Neural cell (in vitro differentiated cells): ENCODE data around the gene FCMR. TPM values are rescaled to one million over a fixed set of nuclear protein-coding genes. Genes with fewer than 3 reads are reported as not detected.

ENCODE experiments used
- H2AFZ ChIP-seq: fragments of 200-600, 300-800 bp; sonication (generic), shearing (Covaris generic); 2 replicates; pipeline ENCODE4 v1.6.0; 2014; ENCODE audit warnings: low read depth, mild to moderate bottlenecking, antibody characterized with exemption, low read length, moderate library complexity
- H3F3A ChIP-seq: fragments of 200-600 bp; shearing (Covaris generic); 2 replicates; pipeline ENCODE4 v1.6.1; 2016; ENCODE audit warnings: mild to moderate bottlenecking, moderate library complexity, mixed read lengths, antibody characterized with exemption, low read length; ENCODE audit not compliant: insufficient read depth, poor library complexity, severe bottlenecking
- H3K27ac ChIP-seq: fragments of 200-600, 300-800 bp; sonication (generic), shearing (Covaris generic); 2 replicates; pipeline ENCODE4 v1.5.1; 2014; ENCODE audit warnings: mild to moderate bottlenecking, low read length, moderate library complexity
- H3K27me3 ChIP-seq: fragments of 300-800, 200-600 bp; sonication (generic), shearing (Covaris generic); 2 replicates; pipeline ENCODE4 v1.6.0; 2014; ENCODE audit warnings: mild to moderate bottlenecking, low read depth, low read length, moderate library complexity; ENCODE audit not compliant: insufficient read depth
- H3K36me3 ChIP-seq: fragments of 300-800, 200-600 bp; sonication (generic), shearing (Covaris generic); 2 replicates; pipeline ENCODE4 v1.5.1; 2014; ENCODE audit warnings: mild to moderate bottlenecking, antibody characterized with exemption, low read length, moderate library complexity; ENCODE audit not compliant: insufficient read depth
- H3K4me2 ChIP-seq: fragments of 300-800, 200-600 bp; sonication (generic), shearing (Covaris generic); 2 replicates; pipeline ENCODE4 v1.6.0; 2014; ENCODE audit warnings: mild to moderate bottlenecking, low read length
- H3K4me3 ChIP-seq: fragments of 300-800, 200-600 bp; sonication (generic), shearing (Covaris generic); 2 replicates; pipeline ENCODE4 v1.5.1; 2014; ENCODE audit warnings: mild to moderate bottlenecking, low read length, moderate library complexity
- H3K79me2 ChIP-seq: fragments of 200-600 bp; shearing (Covaris generic); replicated peaks from 2 replicates; pipeline ENCODE4 v1.6.0; 2014; ENCODE audit warnings: mild to moderate bottlenecking, low read length, moderate library complexity; ENCODE audit not compliant: insufficient read depth
- H3K9ac ChIP-seq: fragments of 300-800, 200-600 bp; sonication (generic), shearing (Covaris generic); 2 replicates; pipeline ENCODE4 v1.6.1; 2016; ENCODE audit warnings: mild to moderate bottlenecking, low read length, mixed read lengths
- H3K9me2 ChIP-seq: fragments of 200-600 bp; shearing (Covaris generic); 2 replicates; pipeline ENCODE4 v1.6.1; 2016; ENCODE audit warnings: mild to moderate bottlenecking, low read length, mixed read lengths; ENCODE audit not compliant: insufficient read depth
- H3K9me3 ChIP-seq: fragments of 200-600, 300-800 bp; sonication (generic), shearing (Covaris generic); 2 replicates; pipeline ENCODE4 v1.6.1; 2016; ENCODE audit warnings: mild to moderate bottlenecking, mixed run types, low read length, moderate library complexity, mixed read lengths
- H4K20me1 ChIP-seq: fragments of 200-600 bp; shearing (Covaris generic); 2 replicates; pipeline ENCODE4 v1.6.1; 2016; ENCODE audit warnings: mild to moderate bottlenecking, mixed run types; ENCODE audit not compliant: insufficient read depth
- CTCF ChIP-seq: fragments of 450-650 bp; IDR thresholded peaks from 2 replicates; pipeline ENCODE4 v1.5.1; 2014; ENCODE audit warnings: antibody characterized with exemption, mild to moderate bottlenecking, moderate library complexity; ENCODE audit not compliant: poor library complexity, severe bottlenecking
- EP300 ChIP-seq: fragments of 450-650 bp; conservative IDR thresholded peaks from 2 replicates; pipeline ENCODE4 v1.6.1; 2014; ENCODE audit warnings: antibody characterized with exemption, mild to moderate bottlenecking, moderate library complexity; ENCODE audit not compliant: poor library complexity, severe bottlenecking
- EZH2 ChIP-seq: fragments of 200-600, 300-800 bp; shearing (Covaris generic), sonication (generic); IDR thresholded peaks from 2 replicates; pipeline ENCODE4 v1.6.1; 2014; ENCODE audit warnings: antibody characterized with exemption, low read length, borderline replicate concordance, mild to moderate bottlenecking; ENCODE audit not compliant: insufficient read depth, poor library complexity, severe bottlenecking
- MXI1 ChIP-seq: fragments of 450-650 bp; conservative IDR thresholded peaks from 2 replicates; pipeline ENCODE4 v1.6.1; 2014; ENCODE audit warnings: antibody characterized with exemption, mild to moderate bottlenecking; ENCODE audit not compliant: poor library complexity, severe bottlenecking
- POLR2AphosphoS5 ChIP-seq: IDR thresholded peaks from 2 replicates; pipeline ENCODE4 v1.6.1; 2012
- RAD21 ChIP-seq: fragments of 450-650 bp; conservative IDR thresholded peaks from 2 replicates; pipeline ENCODE4 v1.6.1; 2014; ENCODE audit warnings: antibody characterized with exemption, mild to moderate bottlenecking, moderate library complexity
- REST ChIP-seq: IDR thresholded peaks from 2 replicates; pipeline ENCODE4 v1.6.1; 2012; ENCODE audit warnings: borderline replicate concordance
- SMC3 ChIP-seq: fragments of 450-650 bp; conservative IDR thresholded peaks from 2 replicates; pipeline ENCODE4 v1.6.1; 2014; ENCODE audit warnings: antibody characterized with exemption, mild to moderate bottlenecking, moderate library complexity; ENCODE audit not compliant: poor library complexity
- TAF1 ChIP-seq: IDR thresholded peaks from 2 replicates; pipeline ENCODE4 v1.6.1; 2012; ENCODE audit warnings: low read depth
- polyA plus RNA-seq: library from polyadenylated mRNA; depleted of rRNA; stranded (reverse); fragments of >200 nt; gene quantifications from 2 replicates; pipeline ENCODE4 v1.2.3, GENCODE V29; 2014

FCMR gene
- polyA plus RNA-seq, 1 donor from 2014 or later: not detected

- H4K20me1 ChIP-seq: no peaks in the 10 kb centered on the region
- no peaks in the 10 kb centered on the region for H3K36me3 ChIP-seq
- no peak overlapping the region for H3K9ac ChIP-seq
- no peak overlapping the region for H2AFZ ChIP-seq
- TF ChIP-seq SMC3 (no peak), REST (no peak), MXI1 (no peak), RAD21 (no peak), TAF1 (no peak), EP300 (no peak), POLR2AphosphoS5 (no peak), EZH2 (no peak), CTCF (no peak)
- no peaks in the 10 kb centered on the region for H3K9me2 ChIP-seq
- H3K4me3 ChIP-seq: no peak overlapping the region
- no peaks in the 10 kb centered on the region for H3K27me3 ChIP-seq
- H3K9me3 ChIP-seq: no peaks in the 10 kb centered on the region
- no peak overlapping the region for H3K27ac ChIP-seq
- H3K79me2 ChIP-seq: no peaks in the 10 kb centered on the region
- H3F3A ChIP-seq: no peaks in the 10 kb centered on the region
- H3K4me2 ChIP-seq: no peak overlapping the region
Measured at GRCh38 chr1:206949641-206950040, 27.9 kb upstream of the FCMR start.

GRCh38 chr1:206949208-206949607 lies 27.5 kb upstream of the FCMR start:
- no peak overlapping the region for H3K4me3 ChIP-seq

More at GRCh38 chr1:206949208-206949607, 27.5 kb upstream of the FCMR start:
- no peaks in the 10 kb centered on the region for H3K9me3 ChIP-seq
- TF ChIP-seq POLR2AphosphoS5 (no peak), EP300 (no peak), REST (no peak)
- H3K27me3 ChIP-seq: no peaks in the 10 kb centered on the region
- no peaks in the 10 kb centered on the region for H3F3A ChIP-seq
- no peaks in the 10 kb centered on the region for H4K20me1 ChIP-seq
- H2AFZ ChIP-seq: no peak overlapping the region
- no peak overlapping the region for H3K4me2 ChIP-seq
- H3K9me2 ChIP-seq: no peaks in the 10 kb centered on the region
- no peaks in the 10 kb centered on the region for H3K36me3 ChIP-seq
- no peak overlapping the region for H3K27ac ChIP-seq
- H3K79me2 ChIP-seq: no peaks in the 10 kb centered on the region
- H3K9ac ChIP-seq: no peak overlapping the region
